C4-2B (cell line): ENCODE measurements around the gene USP17L26.
"Not testable (repeated sequence)": the region's sequence is repeated elsewhere in the genome, so short reads cannot be mapped to it uniquely, and the experiment has no call there.

ENCODE experiments used
- H3K27ac ChIP-seq: fragments of 450-650 bp; 2 replicates; pipeline ENCODE4 v1.5.1; 2017
- ZFX ChIP-seq: fragments of 450-650 bp; IDR thresholded peaks from 2 replicates; pipeline ENCODE4 v1.6.1; 2017
- TF ChIP-seq, protein P1 (sequence below): fragments of 450-650 bp; conservative IDR thresholded peaks from 2 replicates; pipeline ENCODE4 v1.5.1; 2017; ENCODE audit warnings: mild to moderate bottlenecking

USP17L26 gene, protein sequence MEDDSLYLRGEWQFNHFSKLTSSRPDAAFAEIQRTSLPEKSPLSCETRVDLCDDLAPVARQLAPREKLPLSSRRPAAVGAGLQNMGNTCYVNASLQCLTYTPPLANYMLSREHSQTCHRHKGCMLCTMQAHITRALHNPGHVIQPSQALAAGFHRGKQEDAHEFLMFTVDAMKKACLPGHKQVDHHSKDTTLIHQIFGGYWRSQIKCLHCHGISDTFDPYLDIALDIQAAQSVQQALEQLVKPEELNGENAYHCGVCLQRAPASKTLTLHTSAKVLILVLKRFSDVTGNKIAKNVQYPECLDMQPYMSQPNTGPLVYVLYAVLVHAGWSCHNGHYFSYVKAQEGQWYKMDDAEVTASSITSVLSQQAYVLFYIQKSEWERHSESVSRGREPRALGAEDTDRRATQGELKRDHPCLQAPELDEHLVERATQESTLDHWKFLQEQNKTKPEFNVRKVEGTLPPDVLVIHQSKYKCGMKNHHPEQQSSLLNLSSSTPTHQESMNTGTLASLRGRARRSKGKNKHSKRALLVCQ

GRCh38 chr4:9334358-9334757, at the start of gene USP17L26:
Gene USP17L26 (plus strand): TSS chr4:9334658. CDS start chr4:9334658, 0 bp downstream.
- not testable (repeated sequence) for H3K27ac ChIP-seq

DNA sequence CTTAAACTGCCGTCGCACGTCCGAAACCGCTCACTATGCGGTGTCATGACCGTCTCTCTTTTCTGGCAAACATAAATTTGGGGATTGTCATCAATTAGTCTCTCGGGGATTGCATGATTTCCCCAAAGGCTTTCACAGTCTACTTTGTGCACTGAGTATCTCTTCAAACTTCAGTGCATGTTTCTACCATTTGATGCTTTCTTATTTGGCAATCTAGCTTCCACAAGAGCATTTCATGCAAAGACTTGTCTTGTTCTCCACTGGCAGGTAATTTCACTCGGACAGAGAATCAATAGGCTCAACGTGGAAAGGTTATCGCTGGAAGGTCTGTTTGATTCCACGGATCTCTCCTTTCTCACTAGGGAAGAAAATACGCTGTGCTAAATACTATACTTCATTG, 10.3 kb upstream of the USP17L26 start:
- not testable (repeated sequence) for H3K27ac ChIP-seq

GRCh38 chr4:9324865-9325264, 9.6 kb upstream of the USP17L26 start, which contains the start of gene USP17L24:
Gene USP17L24 (plus strand): TSS chr4:9325165. CDS start chr4:9325165, 0 bp downstream.
- H3K27ac ChIP-seq = not testable (repeated sequence)

- H3K27ac ChIP-seq = not testable (repeated sequence)
These were observed 4.8 kb upstream of the USP17L26 start, which contains the start of gene USP17L25 for GRCh38 chr4:9329611-9330010. Gene USP17L25 (plus strand): TSS chr4:9329911. CDS start chr4:9329911, 0 bp downstream.

DNA sequence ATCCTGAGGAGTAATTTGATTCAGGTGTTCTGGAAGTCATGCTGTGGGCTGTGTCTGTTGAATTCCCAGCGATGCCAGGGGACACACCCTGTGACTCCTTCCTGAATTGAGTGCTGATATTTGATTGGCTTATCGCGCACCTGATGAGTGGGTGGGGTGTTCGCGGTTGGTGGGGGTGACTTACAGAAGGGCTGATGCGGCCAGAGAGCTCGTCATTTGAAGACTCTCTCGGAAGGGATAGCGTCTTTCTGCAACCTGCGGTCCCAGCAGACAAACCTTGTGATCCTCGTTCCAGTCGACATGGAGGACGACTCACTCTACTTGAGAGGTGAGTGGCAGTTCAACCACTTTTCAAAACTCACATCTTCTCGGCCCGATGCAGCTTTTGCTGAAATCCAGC, 4.6 kb downstream of the USP17L26 start, which contains the start of gene USP17L5:
USP17L5 (plus strand) TSS at position 301 of the 400 bp plus-strand sequence; CDS start at position 301, 0 bp downstream.
- not testable (repeated sequence) for H3K27ac ChIP-seq

DNA sequence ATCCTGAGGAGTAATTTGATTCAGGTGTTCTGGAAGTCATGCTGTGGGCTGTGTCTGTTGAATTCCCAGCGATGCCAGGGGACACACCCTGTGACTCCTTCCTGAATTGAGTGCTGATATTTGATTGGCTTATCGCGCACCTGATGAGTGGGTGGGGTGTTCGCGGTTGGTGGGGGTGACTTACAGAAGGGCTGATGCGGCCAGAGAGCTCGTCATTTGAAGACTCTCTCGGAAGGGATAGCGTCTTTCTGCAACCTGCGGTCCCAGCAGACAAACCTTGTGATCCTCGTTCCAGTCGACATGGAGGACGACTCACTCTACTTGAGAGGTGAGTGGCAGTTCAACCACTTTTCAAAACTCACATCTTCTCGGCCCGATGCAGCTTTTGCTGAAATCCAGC, 9.4 kb downstream of the USP17L26 start, which contains the start of gene USP17L27:
USP17L27 (plus strand) TSS at position 301 of the 400 bp plus-strand sequence; CDS start at position 301, 0 bp downstream.
- H3K27ac ChIP-seq = not testable (repeated sequence)

DNA sequence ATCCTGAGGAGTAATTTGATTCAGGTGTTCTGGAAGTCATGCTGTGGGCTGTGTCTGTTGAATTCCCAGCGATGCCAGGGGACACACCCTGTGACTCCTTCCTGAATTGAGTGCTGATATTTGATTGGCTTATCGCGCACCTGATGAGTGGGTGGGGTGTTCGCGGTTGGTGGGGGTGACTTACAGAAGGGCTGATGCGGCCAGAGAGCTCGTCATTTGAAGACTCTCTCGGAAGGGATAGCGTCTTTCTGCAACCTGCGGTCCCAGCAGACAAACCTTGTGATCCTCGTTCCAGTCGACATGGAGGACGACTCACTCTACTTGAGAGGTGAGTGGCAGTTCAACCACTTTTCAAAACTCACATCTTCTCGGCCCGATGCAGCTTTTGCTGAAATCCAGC, 14.1 kb downstream of the USP17L26 start, which contains the start of gene USP17L28:
USP17L28 (plus strand) TSS at position 301 of the 400 bp plus-strand sequence; CDS start at position 301, 0 bp downstream.
- H3K27ac ChIP-seq = not testable (repeated sequence)

- not testable (repeated sequence) for H3K27ac ChIP-seq
These were observed 16.4 kb downstream of the USP17L26 start for GRCh38 chr4:9350866-9351265.

DNA sequence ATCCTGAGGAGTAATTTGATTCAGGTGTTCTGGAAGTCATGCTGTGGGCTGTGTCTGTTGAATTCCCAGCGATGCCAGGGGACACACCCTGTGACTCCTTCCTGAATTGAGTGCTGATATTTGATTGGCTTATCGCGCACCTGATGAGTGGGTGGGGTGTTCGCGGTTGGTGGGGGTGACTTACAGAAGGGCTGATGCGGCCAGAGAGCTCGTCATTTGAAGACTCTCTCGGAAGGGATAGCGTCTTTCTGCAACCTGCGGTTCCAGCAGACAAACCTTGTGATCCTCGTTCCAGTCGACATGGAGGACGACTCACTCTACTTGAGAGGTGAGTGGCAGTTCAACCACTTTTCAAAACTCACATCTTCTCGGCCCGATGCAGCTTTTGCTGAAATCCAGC, 18.9 kb downstream of the USP17L26 start, which contains the start of gene USP17L29:
USP17L29 (plus strand) TSS at position 301 of the 400 bp plus-strand sequence; CDS start at position 301, 0 bp downstream.
- H3K27ac ChIP-seq = not testable (repeated sequence)

- H3K27ac ChIP-seq = not testable (repeated sequence)
These were observed 28.4 kb downstream of the USP17L26 start, which contains the start of gene USP17L30 for GRCh38 chr4:9362829-9363228. Gene USP17L30 (plus strand): TSS chr4:9363129. CDS start chr4:9363129, 0 bp downstream.

DNA sequence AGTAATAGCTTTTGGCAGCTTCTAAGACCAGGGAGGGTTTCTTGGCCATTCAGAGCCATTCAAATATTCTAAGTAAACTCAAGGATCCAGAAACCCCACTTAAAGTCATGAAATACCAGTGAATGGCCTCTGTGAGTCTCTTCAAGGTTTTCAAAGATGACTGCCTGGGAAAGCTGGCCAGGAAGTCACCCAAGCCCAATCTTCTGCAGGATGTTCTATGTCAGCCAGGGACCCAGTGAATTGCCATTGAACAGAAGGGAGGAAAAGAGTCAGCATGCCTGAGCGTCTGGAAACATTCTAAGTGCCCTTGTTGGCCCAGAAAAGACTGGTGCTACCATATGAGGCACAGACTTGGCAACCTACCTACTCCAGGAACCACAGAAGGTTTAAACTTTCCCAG, 45.4 kb downstream of the USP17L26 start:
- not testable (repeated sequence) for H3K27ac ChIP-seq

DNA sequence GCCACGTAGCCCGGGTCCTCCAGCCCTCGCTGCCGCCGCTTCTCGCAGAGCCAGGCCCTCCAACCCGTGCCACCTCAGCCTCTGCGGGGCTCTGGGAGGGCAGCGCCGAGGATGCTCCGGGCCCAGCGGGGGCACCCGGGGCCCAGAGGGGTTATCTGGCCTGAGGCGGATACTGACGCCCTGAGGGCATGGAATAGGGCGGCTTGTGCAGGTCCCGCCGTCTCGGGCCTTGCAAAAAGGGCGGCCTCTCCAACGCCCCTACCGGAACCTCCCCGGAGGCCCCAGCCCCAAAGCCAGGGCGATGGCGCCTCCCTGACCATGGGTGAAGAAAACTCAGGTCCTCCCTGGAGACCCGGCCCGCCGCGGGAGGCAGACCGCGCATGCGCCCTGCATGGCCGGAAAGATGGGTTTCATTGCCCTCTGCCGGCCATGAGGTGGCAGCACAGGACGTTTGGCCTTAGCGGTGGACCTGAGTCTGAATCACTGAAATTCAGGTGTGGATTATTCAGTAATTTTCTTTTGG, 46.6 kb downstream of the USP17L26 start:
- H3K27ac ChIP-seq = not testable (repeated sequence)
- TF ChIP-seq, protein P1, sequence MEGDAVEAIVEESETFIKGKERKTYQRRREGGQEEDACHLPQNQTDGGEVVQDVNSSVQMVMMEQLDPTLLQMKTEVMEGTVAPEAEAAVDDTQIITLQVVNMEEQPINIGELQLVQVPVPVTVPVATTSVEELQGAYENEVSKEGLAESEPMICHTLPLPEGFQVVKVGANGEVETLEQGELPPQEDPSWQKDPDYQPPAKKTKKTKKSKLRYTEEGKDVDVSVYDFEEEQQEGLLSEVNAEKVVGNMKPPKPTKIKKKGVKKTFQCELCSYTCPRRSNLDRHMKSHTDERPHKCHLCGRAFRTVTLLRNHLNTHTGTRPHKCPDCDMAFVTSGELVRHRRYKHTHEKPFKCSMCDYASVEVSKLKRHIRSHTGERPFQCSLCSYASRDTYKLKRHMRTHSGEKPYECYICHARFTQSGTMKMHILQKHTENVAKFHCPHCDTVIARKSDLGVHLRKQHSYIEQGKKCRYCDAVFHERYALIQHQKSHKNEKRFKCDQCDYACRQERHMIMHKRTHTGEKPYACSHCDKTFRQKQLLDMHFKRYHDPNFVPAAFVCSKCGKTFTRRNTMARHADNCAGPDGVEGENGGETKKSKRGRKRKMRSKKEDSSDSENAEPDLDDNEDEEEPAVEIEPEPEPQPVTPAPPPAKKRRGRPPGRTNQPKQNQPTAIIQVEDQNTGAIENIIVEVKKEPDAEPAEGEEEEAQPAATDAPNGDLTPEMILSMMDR = peak; percentile 72

DNA sequence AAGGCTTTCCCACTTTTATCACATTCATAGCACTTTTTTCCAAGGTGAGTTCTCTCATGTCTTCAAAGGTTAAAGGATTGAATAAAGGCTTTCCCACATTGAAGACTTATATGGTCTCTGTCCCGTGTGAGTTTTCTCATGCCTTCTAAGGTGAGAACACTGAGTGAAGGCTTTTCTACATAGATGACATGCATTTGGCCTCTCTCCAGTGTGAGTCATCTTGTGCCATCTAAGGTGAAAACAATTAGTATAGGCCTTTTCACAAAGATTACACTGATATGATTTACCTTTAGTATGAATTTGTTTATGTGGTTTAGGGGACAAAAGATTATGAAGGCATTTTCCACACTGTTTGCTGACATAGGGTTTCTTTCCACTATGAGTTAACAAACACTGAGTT, 49.7 kb downstream of the USP17L26 start:
- TF ChIP-seq ZFX = no peak
- TF ChIP-seq, protein P1 = no peak

More for the DNA sequence above, 49.7 kb downstream of the USP17L26 start:
- H3K27ac ChIP-seq = no peak overlapping the region
